ENCODE results near the gene KIF6. TPM values are rescaled to one million over a fixed set of nuclear protein-coding genes. Genes with fewer than 3 reads are reported as not detected.

The KIF6 gene
- total RNA-seq, 1 donor from 2014 or later = not detected

GRCh38 chr6:39386487-39386886, 338.7 kb downstream of the KIF6 start:
- H3K9me3 Mint-ChIP-seq = no peaks in the 10 kb centered on the region
- H3K27ac Mint-ChIP-seq = no peak overlapping the region
- ChIA-PET POLR2A (no interaction called here), CTCF (no interaction called here)
- H3K36me3 Mint-ChIP-seq (ENCODE audit: low read depth) = no peaks in the 10 kb centered on the region
- H3K27me3 Mint-ChIP-seq = peaks cover 15% of the 10 kb centered on the region
- H3K4me3 Mint-ChIP-seq = no peak overlapping the region
- no peak for ATAC-seq (ENCODE audit: low read depth)
- no peak for TF ChIP-seq CTCF (IDR thresholded peaks at IDR 0.05)
- intact Hi-C loops (cut with micrococcal nuclease) = no loop called here
- peaks cover 6% of the 10 kb centered on the region for H3K4me1 Mint-ChIP-seq
- DNase-seq = no peak

DNA sequence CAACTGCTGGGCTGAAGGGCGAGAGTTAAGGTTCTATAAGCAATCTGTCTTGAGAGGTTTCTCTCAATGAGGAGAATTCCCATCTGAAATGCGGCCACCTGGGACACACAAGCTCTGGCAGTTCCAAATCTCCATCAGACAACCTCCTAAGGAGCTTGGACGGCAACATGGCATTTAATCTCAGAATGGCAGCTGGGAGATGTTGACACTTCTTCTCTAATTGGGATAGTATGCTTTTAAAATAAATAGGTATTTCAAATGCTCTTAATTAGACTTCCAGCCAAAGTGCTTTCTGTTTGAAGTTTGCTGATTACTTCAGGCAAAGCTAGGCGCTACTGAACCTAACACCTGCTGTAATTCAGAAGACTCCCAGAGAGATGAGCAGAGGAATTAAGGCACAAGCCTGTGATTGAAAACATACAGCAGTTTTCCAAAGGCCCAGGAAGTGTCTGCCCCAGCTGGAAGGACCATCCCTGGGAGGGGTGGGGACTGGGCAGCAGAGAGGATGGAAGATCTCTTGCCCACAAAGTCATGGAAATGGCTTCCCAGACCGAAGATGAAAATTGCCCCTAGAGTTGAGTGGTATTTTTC, 343.6 kb downstream of the KIF6 start:
- no peaks in the 10 kb centered on the region for H3K36me3 Mint-ChIP-seq (ENCODE audit: low read depth)
- intact Hi-C loops (cut with micrococcal nuclease) = no loop called here

DNA sequence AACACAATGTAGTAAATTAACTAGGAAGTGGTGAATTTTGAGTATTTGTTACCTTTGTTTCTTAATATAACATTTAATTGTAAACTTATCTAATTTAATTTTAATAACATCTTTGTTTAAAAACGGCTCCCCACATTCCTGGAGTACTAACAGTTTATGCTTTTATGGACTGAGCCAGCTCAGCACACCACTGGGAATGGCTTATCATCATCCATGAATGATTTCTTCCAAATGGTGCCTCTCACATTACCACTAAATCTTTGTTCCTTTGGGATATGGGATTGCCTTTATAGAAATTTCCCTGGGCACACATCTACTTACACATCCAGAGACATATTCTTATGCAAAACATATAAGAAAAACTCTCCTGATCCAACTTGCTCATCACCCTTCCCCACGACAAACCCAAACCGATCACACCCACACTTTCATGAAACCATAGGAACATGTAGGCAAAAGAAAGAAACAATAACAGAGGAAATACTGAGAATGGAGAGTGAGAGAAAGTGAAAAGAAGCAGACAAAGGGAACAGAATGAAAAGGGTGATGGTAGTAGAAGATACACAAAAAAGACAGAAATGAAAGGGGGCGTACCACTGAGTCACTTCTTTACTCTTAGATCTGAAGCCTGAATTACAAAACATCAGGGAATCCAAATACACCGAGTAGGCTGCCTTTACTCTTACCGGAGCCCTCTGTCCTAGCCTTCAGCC, 344.2 kb downstream of the KIF6 start:
- Mint-ChIP-seq H3K36me3 (ENCODE audit: low read depth) (no peaks in the 10 kb centered on the region), H3K9me3 (no peaks in the 10 kb centered on the region), H3K27ac (no peak overlapping the region), H3K4me1 (no peaks in the 10 kb centered on the region), H3K4me3 (no peak overlapping the region), H3K27me3 (peaks cover 10% of the 10 kb centered on the region)
- no peak for TF ChIP-seq CTCF (IDR thresholded peaks at IDR 0.05)
- POLR2A ChIA-PET = no interaction called here
- intact Hi-C loops (cut with micrococcal nuclease) = no loop called here
- DNase-seq (no peak), ATAC-seq (ENCODE audit: low read depth) (no peak)
- CTCF ChIA-PET = no interaction called here

More for the DNA sequence above, 343.6 kb downstream of the KIF6 start:
- Mint-ChIP-seq H3K27ac (no peak overlapping the region), H3K4me3 (no peak overlapping the region), H3K4me1 (no peaks in the 10 kb centered on the region), H3K27me3 (peaks cover 13% of the 10 kb centered on the region), H3K9me3 (no peaks in the 10 kb centered on the region)
- TF ChIP-seq CTCF (IDR thresholded peaks at IDR 0.05) = no peak
- ATAC-seq (ENCODE audit: low read depth) = no peak
- ChIA-PET CTCF (no interaction called here), POLR2A (no interaction called here)
- DNase-seq = no peak

DNA sequence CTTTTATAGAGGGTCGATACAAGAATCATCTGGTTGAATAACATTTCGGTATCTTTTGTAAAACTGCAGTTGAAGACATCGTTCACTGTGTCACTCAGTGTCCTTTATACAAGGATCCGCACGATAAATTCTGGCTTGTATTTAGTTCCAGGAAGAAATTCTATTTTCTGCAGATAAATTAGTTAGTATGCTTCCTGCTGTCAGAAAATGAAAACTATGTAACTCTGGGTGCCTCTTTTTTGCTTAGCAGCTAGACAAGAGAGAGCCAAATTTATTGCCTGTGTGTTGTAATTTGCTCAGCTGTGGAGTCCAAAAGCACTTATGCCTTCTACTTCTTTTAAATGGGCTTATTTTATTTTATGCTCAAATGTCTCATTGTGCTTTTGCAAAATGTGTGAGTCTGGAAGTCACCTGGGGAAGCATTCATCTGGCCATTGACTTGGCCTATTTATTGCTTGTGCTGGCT, 346.2 kb downstream of the KIF6 start:
- Mint-ChIP-seq H3K4me3 (no peak overlapping the region), H3K4me1 (no peaks in the 10 kb centered on the region), H3K27me3 (peaks cover 13% of the 10 kb centered on the region), H3K36me3 (ENCODE audit: low read depth) (no peaks in the 10 kb centered on the region), H3K27ac (no peak overlapping the region), H3K9me3 (no peaks in the 10 kb centered on the region)
- TF ChIP-seq CTCF (IDR thresholded peaks at IDR 0.05) = no peak
- ChIA-PET CTCF (interaction anchor here (1.4 kb wide), 1 partner anchor 928 kb away, joined by 6 read pairs; no protein-coding TSS in a partner anchor), POLR2A (no interaction called here)
- ATAC-seq (ENCODE audit: low read depth) (no peak), DNase-seq (no peak)
- intact Hi-C loops (cut with micrococcal nuclease) = no loop called here

- H3K4me1 Mint-ChIP-seq = no peaks in the 10 kb centered on the region
- POLR2A ChIA-PET = no interaction called here
- H3K27ac Mint-ChIP-seq = no peak overlapping the region
- ATAC-seq (ENCODE audit: low read depth) = no peak
- no peaks in the 10 kb centered on the region for H3K9me3 Mint-ChIP-seq
- no peak overlapping the region for H3K4me3 Mint-ChIP-seq
- TF ChIP-seq CTCF (IDR thresholded peaks at IDR 0.05) = no peak
- CTCF ChIA-PET = interaction anchor here (1.4 kb wide), 1 partner anchor 929 kb away, joined by 6 read pairs; no protein-coding TSS in a partner anchor
- no peak for DNase-seq
- H3K36me3 Mint-ChIP-seq (ENCODE audit: low read depth) = no peaks in the 10 kb centered on the region
- intact Hi-C loops (cut with micrococcal nuclease) = no loop called here
- peaks cover 11% of the 10 kb centered on the region for H3K27me3 Mint-ChIP-seq
These were observed 346.8 kb downstream of the KIF6 start for GRCh38 chr6:39378175-39378959.
